Heart right ventricle (tissue), 16 donors: ENCODE data around the gene SCAMP4. TPM values are rescaled to one million over a fixed set of nuclear protein-coding genes. Genes with fewer than 3 reads are reported as not detected.
A peak's percentile ranks its signal among the peaks of the same experiment; 100 is the strongest.

ENCODE experiments used
- ATAC-seq, 8 donors: fragments of 200-7000 bp; cut with Tn5 transposase; one replicate each; pipeline ENCODE4 v1.9.1; 2020; ENCODE audit warnings: mild to moderate bottlenecking in 8 of 8, moderate library complexity in 8 of 8, moderate number of reproducible peaks in 1 of 8
- DNase-seq, 2 donors: peaks; one replicate each; pipeline ENCODE4 v3.0.0-alpha.2; 2020
- H3K27ac ChIP-seq, 10 donors: fragments of 200-600 bp; sonication (generic) in 2 of 10; one replicate each; pipeline versions ENCODE4 v1.5.0 to v1.8.0; 2020 to 2022; ENCODE audit warnings: mild to moderate bottlenecking in 3 of 10
- H3K27me3 ChIP-seq, 7 donors: fragments of 200-600 bp; one replicate each; pipeline ENCODE4 v1.8.0; 2021 to 2022; ENCODE audit warnings: mild to moderate bottlenecking in 2 of 7
- H3K36me3 ChIP-seq, 9 donors: fragments of 200-600 bp; sonication (generic) in 1 of 9; one replicate each; pipeline versions ENCODE4 v1.5.0 to v1.8.0; 2020 to 2022; ENCODE audit warnings: mild to moderate bottlenecking in 2 of 9
- H3K4me1 ChIP-seq, 9 donors: fragments of 200-600 bp; sonication (generic) in 1 of 9; one replicate each; pipeline versions ENCODE4 v1.5.0 to v1.8.0; 2020 to 2022; ENCODE audit warnings: mild to moderate bottlenecking in 4 of 9
- H3K4me3 ChIP-seq, 10 donors: fragments of 200-600 bp; sonication (generic) in 2 of 10; one replicate each; pipeline versions ENCODE4 v1.5.0 to v1.8.0; 2020 to 2022; ENCODE audit warnings: mild to moderate bottlenecking in 7 of 10, moderate library complexity in 2 of 10
- H3K9me3 ChIP-seq, 11 donors: fragments of 200-600 bp in 10 of 11; sonication (generic) in 2 of 11; one replicate each; pipeline versions ENCODE4 v1.5.0 to v1.8.0; 2013 to 2022; ENCODE audit warnings: mild to moderate bottlenecking in 2 of 11, control low read depth in 1 of 11, moderate library complexity in 1 of 11
- WGBS, 2 donors: extraction: QIAGEN DNeasy Blood & Tissue Kit; methylation state at CpG; one replicate each; pipeline ENCODE4 v1.1.7; 2013; ENCODE audit warnings: inconsistent platforms in 1 of 2; 5-methylcytosine and 5-hydroxymethylcytosine counted together
- intact Hi-C, 10 donors: fragments of 100-400 bp; cut with DNase I; formaldehyde crosslinking; loops; one replicate each; pipeline versions ENCODE4 v1.11.1 to v1.14.2; 2022
- polyA plus RNA-seq, 2 donors: library from polyadenylated mRNA; stranded (reverse); fragments of 200-250 nt; gene quantifications; one replicate each; pipeline ENCODE4 v1.2.3, GENCODE V29; 2013
- total RNA-seq, 10 donors: library from RNA; stranded (reverse); fragmentation: NEBNext Ultra II Directional in 3 of 10; extraction: Animal tissue kit (Norgen Biotek cat#: 25700) in 3 of 10; gene quantifications; one replicate each; pipeline versions ENCODE4 v1.2.1 to v1.2.4, GENCODE V29; 2021 to 2023
- TF ChIP-seq, protein P1 (sequence below), 9 donors: fragments of 200-600 bp; sonication (generic) in 2 of 9; IDR thresholded peaks; one replicate each; pipeline versions ENCODE4 v1.5.0 to v1.8.0; 2021 to 2022; ENCODE audit warnings: antibody characterized with exemption in 9 of 9, mild to moderate bottlenecking in 5 of 9, moderate library complexity in 1 of 9
- donor health status: Arrhythmogenic right ventricular cardiomyopathy.
- donor health status: ischemic (EF 13 %, LVEDD 7.1; RV severe dilation, severe dysfunction).
- donor health status: healthy with polysubstance abuse.
- donor health status: DM: no; HTN: yes; CAD: no.
- donor health status: DM: no; HTN: no; CAD: no.
- donor health status: ischemic (EF 25% LVEDD 6.9; RV normal size, moderate dysfunction).
- donor health status: ischemic (EF 25% LVEDD 5.7; RV mildly dilated, moderate dysfunction).
- donor health status: healthy.
- donor health status: DM: yes; HTN: yes; CAD: no.
- donor health status: Ischemic cardiomyopathy.
- donor health status: ischemic (EF 35%, LVEDD 5.7; RV mildly dilated, moderate dysfunction).
- donor health status: nonischemic (EF 11% LVEDD 7.7; RV severe dilation, severe dysfunction).
- donor health status: DM: yes; HTN: yes; CAD: no.
- donor health status: PGD.
- donor health status: ischemic (EF 29% LVEDD 5.4; RV normal size, mild dysfunction).
- donor health status: nonischemic (EF 23%, LVEDD 6.1; RV moderate dilation, normal function).

Gene SCAMP4
- total and polyA plus RNA-seq, 12 donors = 11.7 to 24.2 (median 15.8) TPM

DNA sequence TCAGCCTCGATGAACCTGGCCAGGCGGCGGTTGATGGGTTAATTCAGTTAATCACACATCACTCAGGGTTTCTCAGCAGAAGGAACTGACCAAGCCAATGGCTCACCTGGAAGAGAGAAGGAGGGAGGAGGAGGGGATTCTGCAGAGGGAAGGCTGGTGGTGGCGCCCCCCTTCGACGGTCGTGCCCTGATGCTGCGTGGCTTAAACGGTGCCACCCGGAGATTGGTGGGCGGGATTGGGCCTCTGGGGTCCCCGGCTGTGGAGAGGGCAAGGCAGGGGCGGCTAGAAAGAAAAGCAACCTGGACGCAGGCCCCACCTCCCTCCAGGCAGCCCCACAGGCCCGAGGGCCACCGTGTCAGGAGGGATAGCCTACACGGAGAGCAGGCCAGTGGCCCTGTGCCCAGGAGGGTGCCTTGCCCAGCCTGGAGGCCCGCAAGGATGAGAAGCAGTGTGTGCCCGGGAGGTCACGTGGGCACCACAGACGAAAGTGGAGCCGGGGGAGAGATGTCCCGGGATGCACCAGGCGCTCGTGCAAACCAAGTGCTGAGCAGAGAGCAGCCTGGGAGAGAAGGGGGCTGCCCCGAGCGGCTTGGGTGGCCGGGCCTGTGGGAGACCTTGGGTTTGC, 51.8 kb downstream of the SCAMP4 start:
- WGBS, 2 donors = 82 to 84% methylated on average over 28 of the region's 28 CpGs
- H3K9me3 ChIP-seq = no peaks in the 10 kb centered on the region
- intact Hi-C loops = no loop called here
- no peak overlapping the region for H3K4me3 ChIP-seq
- TF ChIP-seq, protein P1, sequence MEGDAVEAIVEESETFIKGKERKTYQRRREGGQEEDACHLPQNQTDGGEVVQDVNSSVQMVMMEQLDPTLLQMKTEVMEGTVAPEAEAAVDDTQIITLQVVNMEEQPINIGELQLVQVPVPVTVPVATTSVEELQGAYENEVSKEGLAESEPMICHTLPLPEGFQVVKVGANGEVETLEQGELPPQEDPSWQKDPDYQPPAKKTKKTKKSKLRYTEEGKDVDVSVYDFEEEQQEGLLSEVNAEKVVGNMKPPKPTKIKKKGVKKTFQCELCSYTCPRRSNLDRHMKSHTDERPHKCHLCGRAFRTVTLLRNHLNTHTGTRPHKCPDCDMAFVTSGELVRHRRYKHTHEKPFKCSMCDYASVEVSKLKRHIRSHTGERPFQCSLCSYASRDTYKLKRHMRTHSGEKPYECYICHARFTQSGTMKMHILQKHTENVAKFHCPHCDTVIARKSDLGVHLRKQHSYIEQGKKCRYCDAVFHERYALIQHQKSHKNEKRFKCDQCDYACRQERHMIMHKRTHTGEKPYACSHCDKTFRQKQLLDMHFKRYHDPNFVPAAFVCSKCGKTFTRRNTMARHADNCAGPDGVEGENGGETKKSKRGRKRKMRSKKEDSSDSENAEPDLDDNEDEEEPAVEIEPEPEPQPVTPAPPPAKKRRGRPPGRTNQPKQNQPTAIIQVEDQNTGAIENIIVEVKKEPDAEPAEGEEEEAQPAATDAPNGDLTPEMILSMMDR (IDR thresholded peaks at IDR 0.05) = no peak
- H3K27ac ChIP-seq = no peak overlapping the region
- no peaks in the 10 kb centered on the region for H3K27me3 ChIP-seq
- peaks cover 0 to 7% (median 0%) of the 10 kb centered on the region in 9 donors for H3K4me1 ChIP-seq
- no peak for DNase-seq
- H3K36me3 ChIP-seq = peaks cover 0 to 37% (median 0%) of the 10 kb centered on the region in 9 donors
- ATAC-seq = peak; percentile 22 to 87 (median 58)

DNA sequence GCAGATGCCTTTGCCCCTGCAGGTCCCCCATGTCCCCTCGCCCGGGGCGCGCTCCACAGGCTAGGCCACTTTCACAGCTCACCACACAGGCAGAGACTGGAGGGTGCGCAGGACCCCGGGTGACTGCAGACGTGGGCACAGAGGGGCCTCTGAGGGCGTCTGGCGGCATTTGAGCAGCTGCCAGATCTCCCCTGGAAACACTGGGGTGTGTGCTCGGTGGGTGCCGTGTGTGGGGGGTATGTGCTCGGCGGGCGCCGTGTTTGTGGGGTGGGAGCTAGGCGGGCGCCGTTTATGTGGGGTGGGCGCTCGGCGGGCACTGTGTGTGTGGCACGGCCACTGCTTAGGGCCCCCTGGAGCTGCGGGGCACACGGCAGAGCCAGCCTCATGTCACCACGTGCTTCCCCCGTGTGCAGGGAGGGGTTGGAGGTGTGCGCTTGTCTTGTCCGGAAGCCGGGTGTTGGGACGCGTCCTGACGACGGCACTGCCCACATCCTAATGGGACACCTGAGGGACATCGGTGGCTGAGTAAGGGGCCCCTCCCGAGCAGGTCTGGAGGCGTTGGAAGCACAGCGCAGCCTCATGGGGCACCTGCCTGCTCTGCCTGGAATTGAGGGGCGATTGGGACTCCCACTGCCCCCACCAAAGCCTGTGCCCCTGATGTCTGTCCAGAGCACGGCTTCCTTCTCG, 52.5 kb downstream of the SCAMP4 start:
- Histone ChIP-seq H3K27ac (no peak overlapping the region), H3K4me3 (no peak overlapping the region), H3K36me3 (peaks cover 0 to 33% (median 0%) of the 10 kb centered on the region in 9 donors), H3K9me3 (no peaks in the 10 kb centered on the region), H3K27me3 (no peaks in the 10 kb centered on the region), H3K4me1 (peaks cover 0 to 7% (median 0%) of the 10 kb centered on the region in 9 donors)
- WGBS, 2 donors = 85 to 87% methylated on average over 40 of the region's 40 CpGs
- TF ChIP-seq, protein P1 (IDR thresholded peaks at IDR 0.05) = no peak
- ATAC-seq (peak in 1 of 8 donors; percentile 3), DNase-seq (no peak)
- intact Hi-C loops = no loop called here

DNA sequence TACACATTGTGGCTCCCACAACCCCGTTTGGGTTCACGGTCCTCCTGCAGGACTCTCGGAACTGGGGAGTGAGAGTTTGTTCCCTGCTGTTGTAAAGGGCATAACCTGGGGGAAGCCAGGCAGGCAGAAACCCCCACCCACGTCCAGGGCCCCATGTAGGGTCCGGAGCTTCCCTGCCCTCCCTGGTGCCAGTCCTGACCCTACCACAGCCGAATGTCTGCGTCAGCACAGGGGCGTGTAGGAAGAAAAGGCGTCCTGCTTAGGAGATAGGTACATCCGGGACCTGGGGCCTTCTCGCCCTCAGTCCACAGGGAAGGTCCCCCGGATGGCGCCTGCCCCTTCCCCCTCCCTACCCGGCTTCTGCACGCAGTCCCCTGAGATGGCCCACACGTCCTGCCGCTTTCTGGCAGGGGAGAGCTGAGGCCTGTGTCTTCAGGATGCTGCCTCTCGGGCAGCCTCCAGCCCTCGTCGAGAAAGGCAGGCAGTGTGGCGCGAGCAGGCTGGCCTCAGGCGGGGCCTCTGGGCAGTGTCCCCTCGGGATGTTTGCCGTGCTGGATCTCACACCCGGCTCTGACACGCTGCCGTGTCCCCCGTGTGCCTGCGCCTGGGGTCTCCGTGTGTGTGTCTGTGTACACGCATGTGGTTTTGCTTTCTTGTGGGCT, 54.9 kb downstream of the SCAMP4 start:
- H3K27me3 ChIP-seq = no peaks in the 10 kb centered on the region
- no peak overlapping the region for H3K27ac ChIP-seq
- H3K4me3 ChIP-seq = no peak overlapping the region
- TF ChIP-seq, protein P1 (IDR thresholded peaks at IDR 0.05) = no peak
- DNase-seq = no peak
- no peak for ATAC-seq
- no peaks in the 10 kb centered on the region for H3K9me3 ChIP-seq
- WGBS, 2 donors = 90 to 92% methylated on average over 32 of the region's 32 CpGs
- H3K4me1 ChIP-seq = peaks cover 0 to 7% (median 0%) of the 10 kb centered on the region in 9 donors
- intact Hi-C loops = no loop called here
- peaks cover 0 to 23% (median 0%) of the 10 kb centered on the region in 9 donors for H3K36me3 ChIP-seq

DNA sequence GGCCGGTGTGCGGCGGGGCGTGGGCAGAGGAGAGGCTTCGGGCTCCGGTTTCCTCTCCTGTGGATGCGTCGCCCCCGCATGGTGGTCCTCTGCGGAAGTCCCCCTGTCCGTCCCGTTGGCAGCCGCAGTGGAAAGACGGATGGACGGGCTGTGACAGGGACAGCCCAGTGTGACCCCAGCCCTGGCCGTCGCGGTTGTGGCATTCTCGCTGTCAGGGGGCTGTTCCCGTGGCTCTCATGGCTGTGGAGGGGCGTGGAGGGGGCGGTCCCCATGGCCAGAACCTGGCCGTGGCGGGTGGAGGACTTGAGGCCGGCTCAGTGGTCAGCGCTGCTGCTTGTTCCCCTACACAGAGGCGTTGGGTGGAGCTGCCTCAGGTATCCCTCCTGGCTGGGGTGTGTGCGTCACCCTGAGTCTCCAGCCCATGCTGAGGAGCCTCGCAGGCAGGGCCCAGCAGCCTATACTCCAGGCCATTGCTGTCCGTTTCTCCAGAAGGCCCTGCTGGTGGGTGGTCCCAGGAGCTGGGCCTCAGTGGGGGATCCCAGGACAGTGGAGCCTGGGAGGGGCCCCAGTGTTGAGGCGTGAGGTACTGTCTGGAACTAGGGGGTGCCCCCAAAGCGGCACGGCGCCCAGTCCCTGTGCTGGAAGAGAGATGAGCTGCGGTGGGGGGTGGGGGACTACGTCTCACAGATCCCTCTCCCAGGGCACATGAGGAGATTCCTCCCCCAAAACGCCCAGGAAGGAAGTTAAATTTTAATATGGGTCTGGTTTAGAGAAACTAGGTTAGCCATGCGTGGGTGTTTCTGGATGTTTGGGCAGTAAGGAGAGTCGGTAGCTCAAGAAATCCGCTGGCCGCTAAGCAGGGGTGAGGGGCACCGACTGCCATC, 56.0 kb downstream of the SCAMP4 start:
- Histone ChIP-seq H3K36me3 (peaks cover 0 to 20% (median 0%) of the 10 kb centered on the region in 9 donors), H3K4me3 (no peak overlapping the region), H3K27ac (no peak overlapping the region), H3K4me1 (peaks cover 0 to 7% (median 0%) of the 10 kb centered on the region in 9 donors), H3K27me3 (no peaks in the 10 kb centered on the region), H3K9me3 (no peaks in the 10 kb centered on the region)
- intact Hi-C loops = no loop called here
- DNase-seq (no peak), ATAC-seq (peak in 2 of 8 donors; percentile 15 to 19)
- 91 to 93% methylated on average over 41 to 42 of the region's 42 CpGs for WGBS, 2 donors
- TF ChIP-seq, protein P1 (IDR thresholded peaks at IDR 0.05) = no peak
